D721Med (cell line): ENCODE data around the gene C1orf116.

ENCODE experiments used
- DNase-seq: peaks from one replicate; pipeline ENCODE4 v3.0.0; 2011; ENCODE audit warnings: low spot score; ENCODE audit not compliant: insufficient read length
- FAIRE-seq: peaks from 2 replicates; lab custom pipeline; 2011; peaks lifted over from hg19 to GRCh38; lab: Jason Lieb, UNC
- CTCF ChIP-seq: IDR thresholded peaks from 2 replicates; pipeline ENCODE4 v1.5.1; 2012; ENCODE audit warnings: mild to moderate bottlenecking, control low read depth; ENCODE audit not compliant: insufficient read depth; ENCODE audit errors: missing control alignments

Gene C1orf116

GRCh38 chr1:207000651-207001291 is 31.8 kb downstream of the C1orf116 start:
- no peak for DNase-seq
- TF ChIP-seq CTCF, result no peak
- no peak for FAIRE-seq

GRCh38 chr1:206998816-206999215 is 33.7 kb downstream of the C1orf116 start:
- no peak for TF ChIP-seq CTCF
- DNase-seq, result no peak
- FAIRE-seq, result no peak

GRCh38 chr1:206992790-206993189 is 39.8 kb downstream of the C1orf116 start:
- TF ChIP-seq CTCF, result no peak
- DNase-seq, result no peak
- FAIRE-seq, result no peak

GRCh38 chr1:206987873-206988272 is 44.7 kb downstream of the C1orf116 start:
- FAIRE-seq (no peak), DNase-seq (no peak)
- no peak for TF ChIP-seq CTCF

- DNase-seq (no peak), FAIRE-seq (no peak)
- TF ChIP-seq CTCF, result no peak
Observed at GRCh38 chr1:206986885-206987284, 45.7 kb downstream of the C1orf116 start.

GRCh38 chr1:206986402-206986801 is 46.2 kb downstream of the C1orf116 start:
- DNase-seq (no peak), FAIRE-seq (no peak)
- TF ChIP-seq CTCF, result no peak

- no peak for TF ChIP-seq CTCF
- no peak for DNase-seq
- FAIRE-seq, result no peak
Observed at GRCh38 chr1:206985162-206985749, 47.3 kb downstream of the C1orf116 start.
